Breast epithelium (tissue), 3 donors: ENCODE data around the gene LTBP2.

Experiments
- POLR2A ChIP-seq: fragments of 450-650 bp; IDR thresholded peaks from one replicate; pipeline ENCODE4 v1.6.1; 2016; ENCODE audit warnings: antibody characterized with exemption, mild to moderate bottlenecking, moderate library complexity
- POLR2AphosphoS5 ChIP-seq, 3 donors: sonication (generic); formaldehyde crosslinking; IDR thresholded peaks; one replicate each; pipeline ENCODE4 v1.6.1; 2017; ENCODE audit warnings: antibody characterized with exemption in 3 of 3

DNA sequence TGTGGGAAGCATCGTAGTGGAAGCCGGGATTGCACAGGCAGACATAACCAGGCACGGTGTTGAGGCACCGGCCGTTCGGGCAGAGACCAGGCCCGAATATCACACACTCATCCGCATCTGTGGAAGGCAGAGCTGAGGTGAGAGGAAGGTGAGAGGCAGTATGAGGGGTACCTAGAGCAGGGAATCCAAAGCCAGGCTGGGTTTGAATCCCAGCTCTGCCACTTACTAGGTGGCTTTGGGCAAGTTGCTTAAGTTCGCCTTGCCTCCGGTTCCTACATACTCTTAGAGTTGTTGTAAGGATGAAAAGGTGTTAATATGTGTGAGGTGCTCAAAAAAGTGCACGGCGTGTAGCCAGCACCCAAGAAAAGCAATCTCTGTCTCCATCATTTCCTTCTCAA lies 108.1 kb downstream of the LTBP2 start:
- TF ChIP-seq POLR2A (no peak), POLR2AphosphoS5 (IDR thresholded peaks at IDR 0.05) (no peak)
